Measurements from ENCODE around the gene CCDC88A. TPM values are rescaled to one million over a fixed set of nuclear protein-coding genes. Genes with fewer than 3 reads are reported as not detected.
"Not testable (repeated sequence)": the region's sequence is repeated elsewhere in the genome, so short reads cannot be mapped to it uniquely, and the experiment has no call there.

The CCDC88A gene
- total RNA-seq, 3 donors from 2014 or later = 7.0 to 29.7 (median 14.4) TPM

- ATAC-seq (no peak), DNase-seq (no peak)
- H3K4me1 ChIP-seq (ENCODE audit: low read depth) = no peaks in the 10 kb centered on the region
- no peak overlapping the region for H3K4me3 ChIP-seq
- intact Hi-C loops (cut with DNase I, micrococcal nuclease) = no loop called here
- TF ChIP-seq CTCF (IDR thresholded peaks at IDR 0.05) = no peak
- H3K36me3 ChIP-seq (ENCODE audit: low read depth) = no peaks in the 10 kb centered on the region
- H3K9me3 ChIP-seq = no peaks in the 10 kb centered on the region
Measured at GRCh38 chr2:55357927-55358326, 61.7 kb downstream of the CCDC88A start.

- Histone ChIP-seq H3K4me1 (ENCODE audit: low read depth) (no peaks in the 10 kb centered on the region), H3K36me3 (ENCODE audit: low read depth) (no peaks in the 10 kb centered on the region), H3K4me3 (no peak overlapping the region), H3K9me3 (no peaks in the 10 kb centered on the region)
- ATAC-seq = no peak
- intact Hi-C loops (cut with DNase I, micrococcal nuclease) = no loop called here
- no peak for DNase-seq
- TF ChIP-seq CTCF (IDR thresholded peaks at IDR 0.05) = no peak
Measured at GRCh38 chr2:55357164-55357563, 62.5 kb downstream of the CCDC88A start.

- H3K4me3 ChIP-seq; H3K4me1 ChIP-seq (ENCODE audit: low read depth); H3K9me3 ChIP-seq; H3K36me3 ChIP-seq (ENCODE audit: low read depth); intact Hi-C loops (cut with DNase I, micrococcal nuclease); DNase-seq; ATAC-seq: not testable (repeated sequence)
Measured at GRCh38 chr2:55356136-55356535, 63.5 kb downstream of the CCDC88A start.

- TF ChIP-seq CTCF (IDR thresholded peaks at IDR 0.05) = no peak
- intact Hi-C loops (cut with DNase I, micrococcal nuclease) = no loop called here
Measured at GRCh38 chr2:55355451-55355850, 64.2 kb downstream of the CCDC88A start.

GRCh38 chr2:55351672-55352071, 68.0 kb downstream of the CCDC88A start:
- Histone ChIP-seq H3K4me1 (ENCODE audit: low read depth) (no peaks in the 10 kb centered on the region), H3K36me3 (ENCODE audit: low read depth) (no peaks in the 10 kb centered on the region), H3K4me3 (no peak overlapping the region), H3K9me3 (no peaks in the 10 kb centered on the region)
- DNase-seq (no peak), ATAC-seq (no peak)
- TF ChIP-seq CTCF (IDR thresholded peaks at IDR 0.05) = no peak
- intact Hi-C loops (cut with DNase I, micrococcal nuclease) = no loop called here

More at GRCh38 chr2:55355451-55355850, 64.2 kb downstream of the CCDC88A start:
- no peak overlapping the region for H3K4me3 ChIP-seq
- H3K9me3 ChIP-seq = no peaks in the 10 kb centered on the region
- H3K36me3 ChIP-seq (ENCODE audit: low read depth) = no peaks in the 10 kb centered on the region
- no peak for ATAC-seq
- H3K4me1 ChIP-seq (ENCODE audit: low read depth) = no peaks in the 10 kb centered on the region
- no peak for DNase-seq

- intact Hi-C loops (cut with DNase I, micrococcal nuclease) = no loop called here
- no peaks in the 10 kb centered on the region for H3K9me3 ChIP-seq
- no peak overlapping the region for H3K4me3 ChIP-seq
- H3K4me1 ChIP-seq (ENCODE audit: low read depth) = no peaks in the 10 kb centered on the region
- DNase-seq = no peak
- ATAC-seq = no peak
- no peak for TF ChIP-seq CTCF (IDR thresholded peaks at IDR 0.05)
- H3K36me3 ChIP-seq (ENCODE audit: low read depth) = no peaks in the 10 kb centered on the region
Measured at GRCh38 chr2:55345064-55345463, 74.6 kb downstream of the CCDC88A start.

All from mucosa of descending colon (tissue), 3 donors.